A673 (cell line): ENCODE results near the gene FAM170B.

Source experiments
- CTCF ChIP-seq: fragments of 300-800, 200-600 bp; sonication (generic); conservative IDR thresholded peaks from 2 replicates; pipeline ENCODE4 v1.5.1; 2017; ENCODE audit warnings: low read depth, mild to moderate bottlenecking, antibody characterized with exemption, low read length, moderate library complexity, mixed read lengths
- EZH2 ChIP-seq: fragments of 200-600 bp; sonication (generic); IDR thresholded peaks from 2 replicates; pipeline ENCODE4 v1.6.1; 2017; ENCODE audit warnings: borderline replicate concordance, low read depth, mild to moderate bottlenecking, mixed read lengths, antibody characterized with exemption, low read length; ENCODE audit not compliant: poor library complexity, severe bottlenecking

- no peak for TF ChIP-seq CTCF
- TF ChIP-seq EZH2 = no peak
Observed at GRCh38 chr10:49180444-49180860, 46.6 kb upstream of the FAM170B start.
